ENCODE measurements around the gene MSANTD1. TPM values are rescaled to one million over a fixed set of nuclear protein-coding genes. Genes with fewer than 3 reads are reported as not detected.

MSANTD1 gene
- total RNA-seq, 1 donor from 2014 or later: 1.6 TPM

- Mint-ChIP-seq H3K4me1 (ENCODE audit: low read depth, unreplicated experiment) (peaks cover 16% of the 10 kb centered on the region), H3K27ac (ENCODE audit: unreplicated experiment) (no peak overlapping the region), H3K9me3 (ENCODE audit: unreplicated experiment) (no peaks in the 10 kb centered on the region), H3K4me3 (ENCODE audit: unreplicated experiment) (no peak overlapping the region), H3K36me3 (ENCODE audit: low read depth, unreplicated experiment) (peaks cover 17% of the 10 kb centered on the region), H3K27me3 (ENCODE audit: low read depth, unreplicated experiment) (no peaks in the 10 kb centered on the region)
- H4K20me1 ChIP-seq (ENCODE audit: insufficient read depth, low read length): peaks cover 13% of the 10 kb centered on the region
- no peak overlapping the region for H3K27ac ChIP-seq (ENCODE audit: low read depth, low read length)
- H3K4me3 ChIP-seq (ENCODE audit: insufficient read depth, low read depth, low read length): no peak overlapping the region
- FAIRE-seq (no peak), DNase-seq (ENCODE audit: low read depth) (no peak)
- TF ChIP-seq EZH2 (IDR thresholded peaks at IDR 0.05; ENCODE audit: insufficient read depth, low read length): no peak
- TF ChIP-seq, protein P1, sequence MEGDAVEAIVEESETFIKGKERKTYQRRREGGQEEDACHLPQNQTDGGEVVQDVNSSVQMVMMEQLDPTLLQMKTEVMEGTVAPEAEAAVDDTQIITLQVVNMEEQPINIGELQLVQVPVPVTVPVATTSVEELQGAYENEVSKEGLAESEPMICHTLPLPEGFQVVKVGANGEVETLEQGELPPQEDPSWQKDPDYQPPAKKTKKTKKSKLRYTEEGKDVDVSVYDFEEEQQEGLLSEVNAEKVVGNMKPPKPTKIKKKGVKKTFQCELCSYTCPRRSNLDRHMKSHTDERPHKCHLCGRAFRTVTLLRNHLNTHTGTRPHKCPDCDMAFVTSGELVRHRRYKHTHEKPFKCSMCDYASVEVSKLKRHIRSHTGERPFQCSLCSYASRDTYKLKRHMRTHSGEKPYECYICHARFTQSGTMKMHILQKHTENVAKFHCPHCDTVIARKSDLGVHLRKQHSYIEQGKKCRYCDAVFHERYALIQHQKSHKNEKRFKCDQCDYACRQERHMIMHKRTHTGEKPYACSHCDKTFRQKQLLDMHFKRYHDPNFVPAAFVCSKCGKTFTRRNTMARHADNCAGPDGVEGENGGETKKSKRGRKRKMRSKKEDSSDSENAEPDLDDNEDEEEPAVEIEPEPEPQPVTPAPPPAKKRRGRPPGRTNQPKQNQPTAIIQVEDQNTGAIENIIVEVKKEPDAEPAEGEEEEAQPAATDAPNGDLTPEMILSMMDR (IDR thresholded peaks at IDR 0.05; ENCODE audit: insufficient read depth, low read depth, low read length): no peak
- H3K4me1 ChIP-seq (ENCODE audit: insufficient read depth, low read length): peaks cover 11% of the 10 kb centered on the region
- no peaks in the 10 kb centered on the region for H3K79me2 ChIP-seq (ENCODE audit: insufficient read depth, low read length)
- no peak overlapping the region for H2AFZ ChIP-seq (ENCODE audit: low read depth, low read length)
- H3K9ac ChIP-seq (ENCODE audit: low read length): no peak overlapping the region
- H3K36me3 ChIP-seq (ENCODE audit: insufficient read depth, low read length): peaks cover 23% of the 10 kb centered on the region
- no peaks in the 10 kb centered on the region for H3K27me3 ChIP-seq (ENCODE audit: insufficient read depth, low read length)
- no peaks in the 10 kb centered on the region for H3K9me3 ChIP-seq (ENCODE audit: insufficient read depth, low read depth, low read length)
- H3K4me2 ChIP-seq (ENCODE audit: low read length): no peak overlapping the region
Observed at GRCh38 chr4:3205995-3206394, 43.0 kb upstream of the MSANTD1 start.

- no peak overlapping the region for H3K9ac ChIP-seq (ENCODE audit: low read length)
- no peaks in the 10 kb centered on the region for H3K9me3 ChIP-seq (ENCODE audit: insufficient read depth, low read depth, low read length)
- no peak overlapping the region for H3K4me2 ChIP-seq (ENCODE audit: low read length)
- Mint-ChIP-seq H3K27me3 (ENCODE audit: low read depth, unreplicated experiment) (no peaks in the 10 kb centered on the region), H3K9me3 (ENCODE audit: unreplicated experiment) (no peaks in the 10 kb centered on the region), H3K27ac (ENCODE audit: unreplicated experiment) (peak overlapping the region; percentile 18), H3K4me3 (ENCODE audit: unreplicated experiment) (no peak overlapping the region), H3K36me3 (ENCODE audit: low read depth, unreplicated experiment) (peaks cover 17% of the 10 kb centered on the region), H3K4me1 (ENCODE audit: low read depth, unreplicated experiment) (peaks cover 14% of the 10 kb centered on the region)
- no peak overlapping the region for H3K27ac ChIP-seq (ENCODE audit: low read depth, low read length)
- no peak for FAIRE-seq
- TF ChIP-seq, protein P1 (IDR thresholded peaks at IDR 0.05; ENCODE audit: insufficient read depth, low read depth, low read length): no peak
- no peak for TF ChIP-seq EZH2 (IDR thresholded peaks at IDR 0.05; ENCODE audit: insufficient read depth, low read length)
- DNase-seq (ENCODE audit: low read depth): no peak
- H3K27me3 ChIP-seq (ENCODE audit: insufficient read depth, low read length): no peaks in the 10 kb centered on the region
- H3K36me3 ChIP-seq (ENCODE audit: insufficient read depth, low read length): peaks cover 26% of the 10 kb centered on the region
- H3K79me2 ChIP-seq (ENCODE audit: insufficient read depth, low read length): no peaks in the 10 kb centered on the region
- no peak overlapping the region for H2AFZ ChIP-seq (ENCODE audit: low read depth, low read length)
- H4K20me1 ChIP-seq (ENCODE audit: insufficient read depth, low read length): peaks cover 12% of the 10 kb centered on the region
- no peak overlapping the region for H3K4me3 ChIP-seq (ENCODE audit: insufficient read depth, low read depth, low read length)
- peaks cover 10% of the 10 kb centered on the region for H3K4me1 ChIP-seq (ENCODE audit: insufficient read depth, low read length)
Observed at GRCh38 chr4:3206439-3207100, 42.4 kb upstream of the MSANTD1 start.

DNA sequence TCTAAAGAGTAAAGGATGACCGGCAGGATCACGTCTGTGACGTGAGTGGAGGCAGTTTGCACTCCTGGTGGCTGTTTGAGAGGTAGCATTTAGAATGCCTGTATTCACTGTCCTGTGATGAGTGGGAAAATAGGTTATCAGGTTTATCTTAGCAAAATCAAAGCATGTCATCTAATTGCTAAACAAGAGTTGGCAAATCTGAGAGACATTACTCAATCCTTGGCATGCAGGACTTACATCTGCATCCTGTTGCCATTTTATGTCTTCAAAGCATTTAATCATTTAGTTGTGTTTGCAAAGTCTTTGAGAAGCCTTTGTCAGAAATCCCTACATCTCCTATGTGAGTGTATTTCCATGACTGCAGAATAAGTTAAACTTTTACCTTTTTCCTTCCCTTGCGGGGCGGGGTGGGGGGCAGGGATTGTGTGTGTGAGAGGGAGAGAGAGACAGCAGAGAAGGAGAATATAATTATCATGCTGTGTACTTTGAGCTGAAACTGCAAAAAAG, 41.4 kb upstream of the MSANTD1 start:
- H3K4me1 Mint-ChIP-seq (ENCODE audit: low read depth, unreplicated experiment): peaks cover 6% of the 10 kb centered on the region
- no peak overlapping the region for H3K27ac Mint-ChIP-seq (ENCODE audit: unreplicated experiment)
- FAIRE-seq: no peak

More for the DNA sequence above, 41.4 kb upstream of the MSANTD1 start:
- Histone ChIP-seq H3K4me2 (ENCODE audit: low read length) (no peak overlapping the region), H3K36me3 (ENCODE audit: insufficient read depth, low read length) (peaks cover 33% of the 10 kb centered on the region), H3K4me1 (ENCODE audit: insufficient read depth, low read length) (peaks cover 3% of the 10 kb centered on the region), H3K27ac (ENCODE audit: low read depth, low read length) (no peak overlapping the region), H3K4me3 (ENCODE audit: insufficient read depth, low read depth, low read length) (no peak overlapping the region), H2AFZ (ENCODE audit: low read depth, low read length) (no peak overlapping the region), H3K27me3 (ENCODE audit: insufficient read depth, low read length) (no peaks in the 10 kb centered on the region), H4K20me1 (ENCODE audit: insufficient read depth, low read length) (peaks cover 2% of the 10 kb centered on the region), H3K79me2 (ENCODE audit: insufficient read depth, low read length) (no peaks in the 10 kb centered on the region), H3K9ac (ENCODE audit: low read length) (no peak overlapping the region), H3K9me3 (ENCODE audit: insufficient read depth, low read depth, low read length) (no peaks in the 10 kb centered on the region)
- no peaks in the 10 kb centered on the region for H3K27me3 Mint-ChIP-seq (ENCODE audit: low read depth, unreplicated experiment)
- no peaks in the 10 kb centered on the region for H3K9me3 Mint-ChIP-seq (ENCODE audit: unreplicated experiment)
- TF ChIP-seq, protein P1 (IDR thresholded peaks at IDR 0.05; ENCODE audit: insufficient read depth, low read depth, low read length): no peak
- TF ChIP-seq EZH2 (IDR thresholded peaks at IDR 0.05; ENCODE audit: insufficient read depth, low read length): no peak
- peaks cover 18% of the 10 kb centered on the region for H3K36me3 Mint-ChIP-seq (ENCODE audit: low read depth, unreplicated experiment)
- H3K4me3 Mint-ChIP-seq (ENCODE audit: unreplicated experiment): no peak overlapping the region
- no peak for DNase-seq (ENCODE audit: low read depth)
